ENCODE measurements around the gene SYTL1.
A peak's percentile ranks its signal among the peaks of the same experiment; 100 is the strongest.
"Not testable (repeated sequence)": the region's sequence is repeated elsewhere in the genome, so short reads cannot be mapped to it uniquely, and the experiment has no call there.

SYTL1 gene

DNA sequence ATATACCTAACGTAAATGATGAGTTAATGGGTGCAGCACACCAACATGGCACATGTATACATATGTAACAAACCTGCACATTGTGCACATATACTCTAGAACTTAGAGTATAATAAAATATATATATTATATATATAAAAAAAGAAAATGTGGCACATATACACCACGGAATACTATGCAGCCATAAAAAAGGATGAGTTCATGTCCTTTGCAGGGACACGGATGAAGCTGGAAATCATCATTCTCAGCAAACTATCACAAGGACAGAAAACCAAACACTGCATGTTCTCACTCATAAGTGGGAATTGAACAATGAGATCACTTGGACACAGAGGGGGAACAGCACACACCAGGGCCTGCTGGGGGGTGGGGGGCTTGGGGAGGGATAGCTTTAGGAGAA lies 43.0 kb downstream of the SYTL1 start:
- DNase-seq (ENCODE audit: low spot score), result not testable (repeated sequence)

- peak; percentile 53 for DNase-seq (ENCODE audit: low spot score)
Measured at GRCh38 chr1:27388337-27389005, 46.6 kb downstream of the SYTL1 start.

GRCh38 chr1:27391511-27392095 lies 49.8 kb downstream of the SYTL1 start:
- no peak for DNase-seq (ENCODE audit: low spot score)

GRCh38 chr1:27392096-27392777 lies 50.4 kb downstream of the SYTL1 start, which contains the start of gene GPR3:
Gene GPR3 (plus strand): TSS chr1:27392622. CDS start chr1:27393799, 1,177 bp downstream.
- peak; percentile 96 for DNase-seq (ENCODE audit: low spot score)

- no peak for DNase-seq (ENCODE audit: low spot score)
Measured at GRCh38 chr1:27392778-27393635, 51.2 kb downstream of the SYTL1 start.

DNA sequence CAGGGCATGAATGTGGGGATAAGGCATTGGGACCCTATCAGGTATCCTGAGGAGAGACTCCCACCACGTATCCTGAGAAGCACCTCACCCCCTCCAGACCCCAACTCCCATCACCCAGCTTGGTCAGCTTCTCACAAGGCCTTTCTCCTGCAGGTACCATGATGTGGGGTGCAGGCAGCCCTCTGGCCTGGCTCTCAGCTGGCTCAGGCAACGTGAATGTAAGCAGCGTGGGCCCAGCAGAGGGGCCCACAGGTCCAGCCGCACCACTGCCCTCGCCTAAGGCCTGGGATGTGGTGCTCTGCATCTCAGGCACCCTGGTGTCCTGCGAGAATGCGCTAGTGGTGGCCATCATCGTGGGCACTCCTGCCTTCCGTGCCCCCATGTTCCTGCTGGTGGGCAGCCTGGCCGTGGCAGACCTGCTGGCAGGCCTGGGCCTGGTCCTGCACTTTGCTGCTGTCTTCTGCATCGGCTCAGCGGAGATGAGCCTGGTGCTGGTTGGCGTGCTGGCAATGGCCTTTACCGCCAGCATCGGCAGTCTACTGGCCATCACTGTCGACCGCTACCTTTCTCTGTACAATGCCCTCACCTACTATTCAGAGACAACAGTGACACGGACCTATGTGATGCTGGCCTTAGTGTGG lies 51.9 kb downstream of the SYTL1 start:
- DNase-seq (ENCODE audit: low spot score), result no peak

- no peak for DNase-seq (ENCODE audit: low spot score)
Measured at GRCh38 chr1:27394282-27394658, 52.4 kb downstream of the SYTL1 start.

DNA sequence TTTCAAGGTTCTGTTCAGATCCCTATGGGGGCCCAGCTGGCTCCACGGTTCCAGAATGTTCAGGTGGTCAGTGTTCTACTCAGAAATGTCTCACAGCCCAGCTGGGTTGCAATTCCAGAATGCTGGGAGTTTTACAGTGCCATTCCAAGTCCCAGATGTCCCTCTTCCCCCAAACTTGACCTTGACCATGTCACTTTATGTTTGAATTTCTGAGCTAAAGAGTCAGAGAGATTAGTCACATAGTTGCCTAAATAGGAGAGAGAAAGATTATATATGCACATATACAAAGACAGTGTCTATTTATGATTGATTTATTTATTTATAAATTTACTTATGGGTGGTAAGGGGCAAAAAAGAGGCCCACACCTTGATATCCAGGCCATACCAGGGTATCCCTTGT lies 53.1 kb downstream of the SYTL1 start:
- no peak for DNase-seq (ENCODE audit: low spot score)

- peak; percentile 66 for DNase-seq (ENCODE audit: low spot score)
Measured at GRCh38 chr1:27395441-27396195, 53.8 kb downstream of the SYTL1 start.

GRCh38 chr1:27397110-27397509 lies 55.3 kb downstream of the SYTL1 start:
- no peak for DNase-seq (ENCODE audit: low spot score)

GRCh38 chr1:27397749-27398148 lies 55.9 kb downstream of the SYTL1 start:
- DNase-seq (ENCODE audit: low spot score), result no peak

DNA sequence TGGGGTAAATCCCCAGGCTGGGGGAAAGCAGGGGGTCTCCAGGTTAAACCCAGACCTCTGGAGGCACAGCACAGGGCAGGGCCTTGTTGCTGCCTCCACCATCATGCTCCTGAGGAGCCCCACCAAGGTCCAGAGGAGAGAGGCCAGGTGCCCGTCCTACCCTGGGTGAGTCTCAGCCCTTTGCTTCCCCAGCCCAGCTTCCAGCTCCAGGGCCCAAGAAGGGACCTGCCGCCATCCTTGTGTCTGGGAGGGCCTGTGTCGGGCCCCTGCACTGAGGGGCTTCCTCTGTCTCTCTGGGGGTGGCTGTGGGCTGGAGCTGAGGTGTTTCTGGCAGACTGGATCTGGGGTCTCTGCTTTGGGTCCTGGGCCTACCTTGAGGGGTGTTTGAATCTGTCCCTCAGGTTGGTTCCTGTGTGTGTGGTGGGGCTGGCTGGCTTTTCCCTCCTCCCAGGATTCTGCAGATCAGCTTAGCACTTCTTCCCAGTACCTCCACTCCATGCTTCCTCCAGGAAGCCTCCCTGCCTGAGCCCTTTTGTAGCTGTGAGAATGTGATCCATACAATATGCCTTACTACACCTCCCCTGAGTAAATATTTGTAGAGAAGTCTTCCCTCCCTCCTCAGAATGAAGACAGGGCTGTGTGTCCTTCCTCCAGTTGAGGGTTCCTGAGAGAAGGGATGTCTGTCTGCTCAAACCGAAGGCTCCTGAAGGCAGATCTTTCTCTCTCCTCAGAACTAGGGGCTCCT lies 56.8 kb downstream of the SYTL1 start:
- DNase-seq (ENCODE audit: low spot score), result no peak

GRCh38 chr1:27399251-27400025 lies 57.6 kb downstream of the SYTL1 start:
- DNase-seq (ENCODE audit: low spot score), result no peak

DNA sequence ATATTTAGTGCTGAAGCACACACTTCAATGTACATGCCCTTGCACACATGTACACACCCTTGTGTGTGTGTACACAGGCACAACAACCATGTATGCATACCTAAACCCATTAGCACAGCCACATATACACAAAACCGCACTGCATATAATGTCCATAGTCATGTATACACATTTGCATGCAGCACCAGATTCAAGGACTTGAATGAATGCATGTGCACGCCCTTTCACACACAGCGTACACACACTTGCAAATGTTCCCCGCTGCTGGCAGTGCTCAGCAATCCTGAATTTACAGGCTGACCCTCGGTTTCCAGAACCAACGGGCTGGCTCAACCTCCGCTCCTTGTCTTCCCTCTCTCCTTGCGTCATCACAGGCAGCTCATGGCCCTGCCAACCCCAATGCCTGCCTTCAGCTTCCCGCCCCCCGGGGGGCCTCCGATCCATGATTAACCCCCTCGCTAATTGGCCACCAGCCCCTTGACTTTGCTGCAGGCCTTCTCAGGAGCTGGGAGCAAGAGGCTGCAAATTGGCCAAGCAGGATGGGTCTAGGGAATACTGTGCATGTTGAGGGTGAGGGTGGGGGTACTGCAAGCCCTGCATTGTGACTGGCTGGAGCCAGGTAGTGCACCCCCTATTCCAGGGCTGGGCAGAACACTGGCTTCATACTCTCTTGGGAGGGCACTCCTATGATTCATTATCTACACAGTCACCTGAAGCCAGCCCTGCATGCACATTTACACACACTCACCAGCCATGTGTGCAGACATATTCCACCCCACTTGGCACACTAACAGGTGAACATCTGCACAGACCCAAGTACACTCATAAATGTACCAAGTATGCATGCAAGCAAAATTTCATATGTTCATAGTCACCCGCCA lies 58.5 kb downstream of the SYTL1 start:
- DNase-seq (ENCODE audit: low spot score), result no peak

- DNase-seq (ENCODE audit: low spot score), result no peak
Measured at GRCh38 chr1:27400963-27401341, 59.1 kb downstream of the SYTL1 start.

DNA sequence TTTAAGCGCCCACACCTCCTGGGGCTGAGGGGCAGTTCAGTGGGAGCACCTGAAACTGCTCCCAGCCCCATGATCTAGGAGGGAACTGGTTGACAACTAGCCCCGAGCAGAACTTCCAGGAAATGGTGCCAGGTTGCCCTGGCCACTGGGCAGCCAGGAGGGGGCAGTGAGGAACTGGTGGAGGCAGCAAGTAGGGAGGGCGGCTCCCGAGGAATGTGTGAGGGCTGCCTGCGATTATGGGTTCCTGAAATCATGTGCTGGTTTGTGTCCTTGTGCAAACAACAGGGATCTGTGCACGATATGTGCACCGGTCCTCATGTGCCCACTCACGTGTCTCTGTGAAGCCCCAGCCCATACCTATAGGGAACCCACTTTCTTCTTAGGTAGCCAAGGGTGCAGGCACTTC lies 60.5 kb downstream of the SYTL1 start:
- peak; percentile 61 for DNase-seq (ENCODE audit: low spot score)

- DNase-seq (ENCODE audit: low spot score), result no peak
Measured at GRCh38 chr1:27403065-27403726, 61.4 kb downstream of the SYTL1 start.
